Osteocyte (in vitro differentiated cells): ENCODE data around the gene GLIS1. TPM values are rescaled to one million over a fixed set of nuclear protein-coding genes. Genes with fewer than 3 reads are reported as not detected.

Experiments
- DNase-seq: peaks from one replicate; pipeline ENCODE4 v3.0.0; 2021; ENCODE audit warnings: mixed read lengths; ENCODE audit not compliant: unreplicated experiment; ENCODE audit errors: extremely low spot score
- H3K27ac Mint-ChIP-seq: one replicate; pipeline ENCODE4 v1.8.0; 2021; ENCODE audit warnings: mild to moderate bottlenecking, mixed read lengths; ENCODE audit not compliant: unreplicated experiment
- H3K27me3 Mint-ChIP-seq: one replicate; pipeline ENCODE4 v1.8.0; 2021; ENCODE audit warnings: mixed read lengths; ENCODE audit not compliant: unreplicated experiment
- H3K36me3 Mint-ChIP-seq: one replicate; pipeline ENCODE4 v1.8.0; 2021; ENCODE audit warnings: mixed read lengths; ENCODE audit not compliant: unreplicated experiment
- H3K4me1 Mint-ChIP-seq: one replicate; pipeline ENCODE4 v1.8.0; 2021; ENCODE audit warnings: mixed read lengths; ENCODE audit not compliant: unreplicated experiment
- H3K4me3 Mint-ChIP-seq: one replicate; pipeline ENCODE4 v1.8.0; 2021; ENCODE audit warnings: mild to moderate bottlenecking, moderate library complexity, mixed read lengths; ENCODE audit not compliant: unreplicated experiment
- H3K9me3 Mint-ChIP-seq: one replicate; pipeline ENCODE4 v1.8.0; 2021; ENCODE audit warnings: mixed read lengths; ENCODE audit not compliant: unreplicated experiment
- total RNA-seq: library from RNA; stranded (reverse); gene quantifications from 2 replicates; pipeline ENCODE4 v1.2.1, GENCODE V29; 2021
- TF ChIP-seq, protein P1 (sequence below): fragments of 200-600 bp; sonication (generic); IDR thresholded peaks from 2 replicates; pipeline ENCODE4 v1.5.0; 2021; ENCODE audit warnings: antibody characterized with exemption, mild to moderate bottlenecking, moderate library complexity

The GLIS1 gene
- total RNA-seq, 1 donor from 2014 or later, result 38.3 TPM

DNA sequence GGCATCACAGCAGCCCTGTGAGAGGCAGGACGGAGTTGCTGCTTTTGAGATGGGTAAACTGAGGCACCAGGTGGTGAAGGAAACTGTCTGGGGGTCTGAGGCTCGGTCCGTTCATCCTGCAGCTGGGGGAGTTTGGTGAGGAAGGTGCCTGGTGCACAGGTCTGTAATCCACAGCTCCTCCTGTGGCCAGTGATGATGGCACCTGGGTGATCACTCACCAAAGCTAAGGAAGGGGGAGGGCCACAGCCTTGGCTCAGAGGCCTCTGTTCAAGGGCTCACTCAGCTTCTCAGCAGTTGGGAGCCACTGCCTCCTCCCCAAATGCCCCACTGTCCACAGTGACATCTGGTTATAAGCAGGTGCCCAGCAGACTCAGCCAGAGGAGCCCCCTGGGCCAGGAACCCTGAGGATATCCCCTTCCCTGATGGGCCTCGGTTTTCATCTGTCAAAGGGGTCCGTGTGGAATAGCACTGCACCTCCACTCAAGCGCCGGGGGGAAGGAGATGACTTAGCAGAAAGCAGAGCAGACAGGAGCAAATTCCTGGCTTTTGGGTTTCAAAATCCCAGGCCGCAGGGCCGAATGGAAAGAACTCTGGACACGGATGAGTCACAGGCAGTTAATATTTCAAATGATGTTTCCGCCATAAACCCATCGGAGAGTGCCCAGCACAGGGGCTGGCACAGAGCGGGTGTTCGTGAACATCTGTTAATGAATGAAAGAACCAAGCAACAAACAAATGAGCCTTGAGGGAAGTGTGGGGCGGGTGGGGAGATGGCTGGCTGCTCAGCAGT is 197.0 kb downstream of the GLIS1 start:
- Mint-ChIP-seq H3K36me3 (peaks cover 12% of the 10 kb centered on the region), H3K4me3 (no peak overlapping the region), H3K4me1 (peaks cover 70% of the 10 kb centered on the region), H3K9me3 (no peaks in the 10 kb centered on the region), H3K27me3 (no peaks in the 10 kb centered on the region), H3K27ac (peak overlapping the region; percentile 94)
- TF ChIP-seq, protein P1, sequence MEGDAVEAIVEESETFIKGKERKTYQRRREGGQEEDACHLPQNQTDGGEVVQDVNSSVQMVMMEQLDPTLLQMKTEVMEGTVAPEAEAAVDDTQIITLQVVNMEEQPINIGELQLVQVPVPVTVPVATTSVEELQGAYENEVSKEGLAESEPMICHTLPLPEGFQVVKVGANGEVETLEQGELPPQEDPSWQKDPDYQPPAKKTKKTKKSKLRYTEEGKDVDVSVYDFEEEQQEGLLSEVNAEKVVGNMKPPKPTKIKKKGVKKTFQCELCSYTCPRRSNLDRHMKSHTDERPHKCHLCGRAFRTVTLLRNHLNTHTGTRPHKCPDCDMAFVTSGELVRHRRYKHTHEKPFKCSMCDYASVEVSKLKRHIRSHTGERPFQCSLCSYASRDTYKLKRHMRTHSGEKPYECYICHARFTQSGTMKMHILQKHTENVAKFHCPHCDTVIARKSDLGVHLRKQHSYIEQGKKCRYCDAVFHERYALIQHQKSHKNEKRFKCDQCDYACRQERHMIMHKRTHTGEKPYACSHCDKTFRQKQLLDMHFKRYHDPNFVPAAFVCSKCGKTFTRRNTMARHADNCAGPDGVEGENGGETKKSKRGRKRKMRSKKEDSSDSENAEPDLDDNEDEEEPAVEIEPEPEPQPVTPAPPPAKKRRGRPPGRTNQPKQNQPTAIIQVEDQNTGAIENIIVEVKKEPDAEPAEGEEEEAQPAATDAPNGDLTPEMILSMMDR, result peak; percentile 50
- peak; percentile 90 for DNase-seq

DNA sequence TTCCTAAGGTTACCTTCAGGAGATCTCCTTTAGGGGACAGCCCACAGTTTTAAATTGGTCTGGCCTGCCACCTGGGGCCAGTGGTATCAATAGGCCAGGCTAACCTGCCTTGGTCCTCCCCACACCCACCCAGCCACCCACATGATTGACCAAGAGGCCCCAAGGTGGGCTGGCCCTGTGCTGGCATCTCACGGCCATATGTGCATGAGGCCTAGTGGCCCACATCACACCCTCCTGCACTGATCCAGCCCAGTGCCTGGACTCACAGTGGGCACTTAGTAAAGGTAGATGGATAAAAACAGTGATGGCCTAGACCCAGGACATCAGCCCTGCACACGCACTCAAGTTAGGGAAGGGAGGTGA is 197.7 kb downstream of the GLIS1 start:
- Mint-ChIP-seq H3K9me3 (no peaks in the 10 kb centered on the region), H3K27ac (peak overlapping the region; percentile 94)

DNA sequence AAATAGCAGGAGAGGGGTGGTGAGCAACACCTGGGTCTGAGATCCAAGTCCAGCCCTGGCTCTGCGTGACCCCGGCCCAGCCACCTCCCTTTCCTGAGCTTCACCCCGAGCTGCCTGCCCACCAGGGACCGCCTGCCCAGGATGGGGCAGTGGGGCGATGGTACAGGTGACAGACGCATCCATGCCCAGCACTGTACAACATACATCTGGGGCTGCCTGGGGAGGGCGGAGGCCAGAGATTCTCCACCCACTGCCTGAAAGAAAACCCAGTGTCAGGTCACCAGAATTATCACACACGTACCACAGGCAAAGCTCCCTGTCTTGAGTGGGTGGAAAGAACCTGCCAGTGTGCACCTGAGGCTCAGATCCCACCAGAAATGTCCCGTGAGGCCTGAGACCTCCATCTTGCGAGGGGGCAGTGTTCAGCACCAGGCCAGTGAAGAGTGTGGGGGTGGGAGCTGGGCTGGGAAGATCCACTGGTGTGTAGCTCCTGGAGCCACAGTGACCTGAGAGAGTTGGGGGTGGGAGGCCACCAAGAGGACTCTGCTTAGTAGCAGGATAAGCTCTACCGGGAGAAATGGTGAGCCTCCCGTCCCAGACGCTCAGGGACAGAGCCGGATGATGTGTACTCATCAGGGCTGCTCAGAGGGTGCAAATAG is 198.2 kb downstream of the GLIS1 start:
- no peak for DNase-seq
- peaks cover 68% of the 10 kb centered on the region for H3K4me1 Mint-ChIP-seq
- no peaks in the 10 kb centered on the region for H3K27me3 Mint-ChIP-seq
- H3K9me3 Mint-ChIP-seq, result no peaks in the 10 kb centered on the region
- H3K27ac Mint-ChIP-seq, result peak overlapping the region; percentile 94
- H3K36me3 Mint-ChIP-seq, result peaks cover 15% of the 10 kb centered on the region
- no peak overlapping the region for H3K4me3 Mint-ChIP-seq
- TF ChIP-seq, protein P1, result no peak

More for the DNA sequence above, 197.7 kb downstream of the GLIS1 start:
- Mint-ChIP-seq H3K4me1 (peaks cover 70% of the 10 kb centered on the region), H3K36me3 (peaks cover 12% of the 10 kb centered on the region), H3K27me3 (no peaks in the 10 kb centered on the region), H3K4me3 (no peak overlapping the region)
- DNase-seq, result no peak
- TF ChIP-seq, protein P1, result no peak

DNA sequence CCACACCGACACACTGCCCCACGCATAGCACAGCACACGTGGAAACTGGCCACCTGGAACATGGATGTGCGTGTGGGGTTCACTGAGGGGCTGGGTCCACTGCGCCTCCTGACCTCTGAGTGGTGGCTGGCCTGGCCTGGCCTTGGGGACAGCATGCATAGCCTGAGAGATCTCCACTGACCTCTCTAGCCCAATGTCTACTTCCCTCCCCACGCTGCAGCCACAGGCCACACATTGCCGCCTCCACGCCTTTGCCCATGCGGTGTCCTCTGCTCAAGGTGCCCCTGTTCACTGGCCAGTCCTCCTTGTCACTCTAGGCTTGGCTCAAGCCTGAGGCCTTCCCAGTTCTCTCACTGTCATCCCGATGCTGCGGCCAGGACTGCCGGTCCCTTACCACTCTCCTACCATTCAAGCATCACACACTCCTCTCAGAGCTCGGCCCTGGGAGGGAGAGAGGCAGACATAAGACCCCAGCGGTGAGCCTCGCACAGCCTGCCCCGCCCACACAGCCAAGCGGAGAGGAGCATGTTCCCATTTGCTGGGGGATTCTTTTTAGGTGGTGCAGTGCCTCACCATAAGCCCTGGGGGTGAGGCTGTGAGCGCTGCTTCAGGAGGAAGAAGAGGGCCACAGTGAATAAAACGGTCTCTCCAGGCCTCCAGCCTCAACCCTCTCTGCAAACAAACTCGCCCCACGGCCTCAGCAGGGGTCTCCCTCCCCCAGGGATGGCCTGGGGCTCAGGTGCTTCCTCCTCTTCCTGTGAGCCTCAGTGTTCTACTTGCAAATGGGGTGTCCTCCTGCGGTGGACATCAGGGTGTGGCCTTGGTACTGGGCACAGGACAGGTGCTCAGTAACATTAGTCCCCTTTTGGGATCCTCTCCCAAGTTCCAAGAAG is 199.0 kb downstream of the GLIS1 start:
- Mint-ChIP-seq H3K4me3 (no peak overlapping the region), H3K36me3 (peaks cover 8% of the 10 kb centered on the region), H3K9me3 (no peaks in the 10 kb centered on the region), H3K4me1 (peaks cover 65% of the 10 kb centered on the region), H3K27ac (peak overlapping the region; percentile 41), H3K27me3 (no peaks in the 10 kb centered on the region)
- DNase-seq, result no peak
- TF ChIP-seq, protein P1, result no peak
